WTC11 (cell line): ENCODE measurements around the gene FNDC3A. TPM values are rescaled to one million over a fixed set of nuclear protein-coding genes. Genes with fewer than 3 reads are reported as not detected.

Experiments used
- ATAC-seq: fragments of 200-7000 bp; cut with Tn5 transposase; 2 replicates; pipeline ENCODE4 v1.10.0; 2021; ENCODE audit warnings: mild to moderate bottlenecking, moderate library complexity
- CTCF ChIA-PET: fragments of 300-600 bp; sonication (Branson Sonifier 250); formaldehyde crosslinking; loops from one replicate; lab custom pipeline; 2021; ENCODE audit warnings: antibody characterized with exemption; lab: Charles Lee
- POLR2A ChIA-PET: fragments of 350-600 bp; sonication (Branson Sonifier 250); formaldehyde crosslinking; loops from one replicate; lab custom pipeline; 2021; ENCODE audit warnings: antibody characterized with exemption; lab: Charles Lee
- DNase-seq: peaks from one replicate; pipeline ENCODE4 v3.0.0; 2021; ENCODE audit warnings: low spot score
- H3K27ac Mint-ChIP-seq: 2 replicates; pipeline ENCODE4 v1.8.0; 2021; ENCODE audit warnings: mixed read lengths
- H3K27me3 Mint-ChIP-seq: 2 replicates; pipeline ENCODE4 v1.8.0; 2021; ENCODE audit warnings: low read depth, mild to moderate bottlenecking, moderate library complexity, mixed read lengths
- H3K36me3 Mint-ChIP-seq: 2 replicates; pipeline ENCODE4 v1.8.0; 2021; ENCODE audit warnings: mixed read lengths
- H3K4me1 Mint-ChIP-seq: 2 replicates; pipeline ENCODE4 v1.8.0; 2022; ENCODE audit warnings: mixed read lengths
- H3K4me3 Mint-ChIP-seq: 2 replicates; pipeline ENCODE4 v1.8.0; 2021; ENCODE audit warnings: mild to moderate bottlenecking, moderate library complexity, mixed read lengths
- H3K9me3 Mint-ChIP-seq: 2 replicates; pipeline ENCODE4 v1.8.0; 2021; ENCODE audit warnings: mixed read lengths
- ATF1 ChIP-seq: sonication (generic); formaldehyde crosslinking; IDR thresholded peaks from 2 replicates; pipeline ENCODE4 v1.8.1; 2023; ENCODE audit warnings: mild to moderate bottlenecking, moderate library complexity, missing genetic modification reagents
- CREB1 ChIP-seq: sonication (generic); formaldehyde crosslinking; IDR thresholded peaks from 2 replicates; pipeline ENCODE4 v1.8.0; 2023; ENCODE audit warnings: mild to moderate bottlenecking, missing genetic modification reagents
- FOXJ3 ChIP-seq: sonication (generic); formaldehyde crosslinking; IDR thresholded peaks from 2 replicates; pipeline ENCODE4 v1.9.0; 2021; ENCODE audit warnings: missing genetic modification reagents, mild to moderate bottlenecking, borderline replicate concordance
- FOXK1 ChIP-seq: sonication (generic); formaldehyde crosslinking; IDR thresholded peaks from 2 replicates; pipeline ENCODE4 v1.8.0; 2022; ENCODE audit warnings: mild to moderate bottlenecking, moderate library complexity, missing genetic modification reagents
- GRHL2 ChIP-seq: fragments of 250-450 bp; sonication (Bioruptor Pico); IDR thresholded peaks from 2 replicates; pipeline ENCODE4 v1.8.0; 2022; ENCODE audit warnings: mild to moderate bottlenecking, moderate library complexity; ENCODE audit not compliant: insufficient replicate concordance, severe bottlenecking
- IRF2 ChIP-seq: sonication (generic); formaldehyde crosslinking; IDR thresholded peaks from 2 replicates; pipeline ENCODE4 v1.8.0; 2022; ENCODE audit warnings: low read depth, missing genetic modification reagents, borderline replicate concordance
- JUN ChIP-seq: sonication (generic); formaldehyde crosslinking; IDR thresholded peaks from 2 replicates; pipeline ENCODE4 v1.8.0; 2023; ENCODE audit warnings: mild to moderate bottlenecking, missing genetic modification reagents
- MXD4 ChIP-seq: fragments of 250-450 bp; sonication (Bioruptor Pico); IDR thresholded peaks from 2 replicates; pipeline ENCODE4 v1.8.0; 2021; ENCODE audit warnings: mild to moderate bottlenecking, moderate library complexity, borderline replicate concordance
- NFATC4 ChIP-seq: fragments of 250-450 bp; sonication (Bioruptor Pico); IDR thresholded peaks from 2 replicates; pipeline ENCODE4 v1.9.0; 2021; ENCODE audit warnings: mild to moderate bottlenecking
- NR1H2 ChIP-seq: sonication (generic); formaldehyde crosslinking; IDR thresholded peaks from 2 replicates; pipeline ENCODE4 v1.9.0; 2021; ENCODE audit warnings: mild to moderate bottlenecking, moderate library complexity, missing genetic modification reagents
- TEAD4 ChIP-seq: sonication (generic); formaldehyde crosslinking; IDR thresholded peaks from 2 replicates; pipeline ENCODE4 v1.8.0; 2022; ENCODE audit warnings: mild to moderate bottlenecking, missing genetic modification reagents
- ZNF396 ChIP-seq: fragments of 250-450 bp; sonication (Bioruptor Pico); IDR thresholded peaks from 2 replicates; pipeline ENCODE4 v1.8.0; 2021; ENCODE audit warnings: mild to moderate bottlenecking, moderate library complexity, borderline replicate concordance
- ZNF671 ChIP-seq: fragments of 250-450 bp; sonication (Bioruptor Pico); IDR thresholded peaks from 2 replicates; pipeline ENCODE4 v1.8.0; 2021; ENCODE audit warnings: mild to moderate bottlenecking
- total RNA-seq: library from RNA; stranded (reverse); gene quantifications from 3 replicates; pipeline ENCODE4 v1.2.3, GENCODE V29; 2021
- TF ChIP-seq, protein P1 (sequence below): fragments of 250-450 bp; sonication (Bioruptor Pico); IDR thresholded peaks from 2 replicates; pipeline ENCODE4 v1.9.0; 2021; ENCODE audit warnings: mild to moderate bottlenecking
- TF ChIP-seq, protein P2 (sequence below): sonication (generic); formaldehyde crosslinking; IDR thresholded peaks from 2 replicates; pipeline ENCODE4 v1.8.1; 2022; ENCODE audit warnings: missing genetic modification reagents, borderline replicate concordance
- TF ChIP-seq, protein P3 (sequence below): fragments of 250-450 bp; sonication (Bioruptor Pico); IDR thresholded peaks from 2 replicates; pipeline ENCODE4 v1.9.0; 2021; ENCODE audit warnings: mild to moderate bottlenecking
- TF ChIP-seq, protein P4 (sequence below): sonication (generic); formaldehyde crosslinking; IDR thresholded peaks from 2 replicates; pipeline ENCODE4 v1.8.1; 2022; ENCODE audit warnings: low read depth, missing genetic modification reagents, borderline replicate concordance
- TF ChIP-seq, protein P5 (sequence below): sonication (generic); formaldehyde crosslinking; IDR thresholded peaks from 2 replicates; pipeline ENCODE4 v1.8.0; 2022; ENCODE audit warnings: mild to moderate bottlenecking, missing genetic modification reagents

Gene FNDC3A
- total RNA-seq, 1 experiment from 2014 or later = 24.8 TPM

DNA sequence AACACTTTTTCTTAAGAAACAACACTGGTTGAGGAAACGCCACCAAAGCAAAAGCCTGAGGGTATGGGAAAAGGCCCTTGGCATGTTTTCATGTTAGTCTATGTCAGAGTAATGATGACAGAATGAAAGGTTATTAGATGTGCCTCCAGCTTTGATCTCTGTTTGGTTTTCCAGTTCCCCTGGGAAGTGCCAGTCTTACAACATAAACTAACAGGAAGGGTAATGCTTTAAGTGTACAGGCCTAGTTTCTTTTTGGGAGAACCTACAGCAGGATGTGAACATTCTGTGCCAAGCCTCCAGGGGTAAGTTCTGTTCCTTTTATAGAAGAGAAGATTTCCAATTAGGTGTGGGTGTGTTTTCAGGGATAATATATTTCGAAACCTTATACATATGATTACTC lies 121.7 kb downstream of the FNDC3A start:
- H3K4me3 Mint-ChIP-seq = no peak overlapping the region
- no peak for DNase-seq
- no peak overlapping the region for H3K27ac Mint-ChIP-seq
- POLR2A ChIA-PET = no interaction called here
- no peaks in the 10 kb centered on the region for H3K27me3 Mint-ChIP-seq
- TF ChIP-seq, protein P1, sequence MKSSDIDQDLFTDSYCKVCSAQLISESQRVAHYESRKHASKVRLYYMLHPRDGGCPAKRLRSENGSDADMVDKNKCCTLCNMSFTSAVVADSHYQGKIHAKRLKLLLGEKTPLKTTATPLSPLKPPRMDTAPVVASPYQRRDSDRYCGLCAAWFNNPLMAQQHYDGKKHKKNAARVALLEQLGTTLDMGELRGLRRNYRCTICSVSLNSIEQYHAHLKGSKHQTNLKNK = no peak
- TF ChIP-seq, protein P2, sequence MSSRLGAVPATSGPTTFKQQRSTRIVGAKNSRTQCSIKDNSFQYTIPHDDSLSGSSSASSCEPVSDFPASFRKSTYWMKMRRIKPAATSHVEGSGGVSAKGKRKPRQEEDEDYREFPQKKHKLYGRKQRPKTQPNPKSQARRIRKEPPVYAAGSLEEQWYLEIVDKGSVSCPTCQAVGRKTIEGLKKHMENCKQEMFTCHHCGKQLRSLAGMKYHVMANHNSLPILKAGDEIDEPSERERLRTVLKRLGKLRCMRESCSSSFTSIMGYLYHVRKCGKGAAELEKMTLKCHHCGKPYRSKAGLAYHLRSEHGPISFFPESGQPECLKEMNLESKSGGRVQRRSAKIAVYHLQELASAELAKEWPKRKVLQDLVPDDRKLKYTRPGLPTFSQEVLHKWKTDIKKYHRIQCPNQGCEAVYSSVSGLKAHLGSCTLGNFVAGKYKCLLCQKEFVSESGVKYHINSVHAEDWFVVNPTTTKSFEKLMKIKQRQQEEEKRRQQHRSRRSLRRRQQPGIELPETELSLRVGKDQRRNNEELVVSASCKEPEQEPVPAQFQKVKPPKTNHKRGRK = no peak
- TF ChIP-seq GRHL2 (CRISPR knock-in tag) = no peak
- no peak for TF ChIP-seq JUN (CRISPR knock-in tag)
- no peak for TF ChIP-seq TEAD4 (CRISPR knock-in tag)
- TF ChIP-seq, protein P3, sequence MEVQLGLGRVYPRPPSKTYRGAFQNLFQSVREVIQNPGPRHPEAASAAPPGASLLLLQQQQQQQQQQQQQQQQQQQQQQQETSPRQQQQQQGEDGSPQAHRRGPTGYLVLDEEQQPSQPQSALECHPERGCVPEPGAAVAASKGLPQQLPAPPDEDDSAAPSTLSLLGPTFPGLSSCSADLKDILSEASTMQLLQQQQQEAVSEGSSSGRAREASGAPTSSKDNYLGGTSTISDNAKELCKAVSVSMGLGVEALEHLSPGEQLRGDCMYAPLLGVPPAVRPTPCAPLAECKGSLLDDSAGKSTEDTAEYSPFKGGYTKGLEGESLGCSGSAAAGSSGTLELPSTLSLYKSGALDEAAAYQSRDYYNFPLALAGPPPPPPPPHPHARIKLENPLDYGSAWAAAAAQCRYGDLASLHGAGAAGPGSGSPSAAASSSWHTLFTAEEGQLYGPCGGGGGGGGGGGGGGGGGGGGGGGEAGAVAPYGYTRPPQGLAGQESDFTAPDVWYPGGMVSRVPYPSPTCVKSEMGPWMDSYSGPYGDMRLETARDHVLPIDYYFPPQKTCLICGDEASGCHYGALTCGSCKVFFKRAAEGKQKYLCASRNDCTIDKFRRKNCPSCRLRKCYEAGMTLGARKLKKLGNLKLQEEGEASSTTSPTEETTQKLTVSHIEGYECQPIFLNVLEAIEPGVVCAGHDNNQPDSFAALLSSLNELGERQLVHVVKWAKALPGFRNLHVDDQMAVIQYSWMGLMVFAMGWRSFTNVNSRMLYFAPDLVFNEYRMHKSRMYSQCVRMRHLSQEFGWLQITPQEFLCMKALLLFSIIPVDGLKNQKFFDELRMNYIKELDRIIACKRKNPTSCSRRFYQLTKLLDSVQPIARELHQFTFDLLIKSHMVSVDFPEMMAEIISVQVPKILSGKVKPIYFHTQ (CRISPR knock-in tag) = no peak
- no peak for TF ChIP-seq IRF2
- TF ChIP-seq, all 79 proteins: peak for 0
- ATAC-seq = no peak
- CTCF ChIA-PET = no interaction called here
- no peaks in the 10 kb centered on the region for H3K9me3 Mint-ChIP-seq
- H3K4me1 Mint-ChIP-seq = no peaks in the 10 kb centered on the region
- H3K36me3 Mint-ChIP-seq = no peaks in the 10 kb centered on the region

DNA sequence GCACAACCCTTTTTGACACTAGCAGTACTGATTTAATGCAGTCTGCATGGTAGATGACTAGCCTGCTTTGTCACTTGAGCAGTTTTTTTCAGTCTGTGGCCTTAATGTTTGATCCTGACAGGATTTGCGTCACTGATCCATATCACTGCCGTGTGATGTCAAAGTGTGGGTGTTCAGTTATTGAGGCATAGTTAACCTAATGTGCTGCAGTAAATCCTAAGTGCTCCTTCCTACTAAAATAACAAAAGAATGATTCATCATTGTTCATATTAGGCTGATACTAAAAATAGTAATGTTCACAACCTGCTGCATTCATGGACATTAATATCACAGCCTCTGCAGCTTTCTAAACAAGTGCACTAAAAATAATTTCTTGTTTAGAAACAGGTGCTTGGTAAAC lies 122.5 kb downstream of the FNDC3A start:
- no peaks in the 10 kb centered on the region for H3K9me3 Mint-ChIP-seq
- ATAC-seq = no peak
- TF ChIP-seq ZNF671 (no peak), NR1H2 (no peak), ATF1 (CRISPR knock-in tag) (no peak), FOXK1 (CRISPR knock-in tag) (no peak), FOXJ3 (no peak), MXD4 (CRISPR knock-in tag) (no peak), CREB1 (no peak), ZNF396 (CRISPR knock-in tag) (no peak), NFATC4 (CRISPR knock-in tag) (no peak), GRHL2 (CRISPR knock-in tag) (no peak)
- TF ChIP-seq, protein P4, sequence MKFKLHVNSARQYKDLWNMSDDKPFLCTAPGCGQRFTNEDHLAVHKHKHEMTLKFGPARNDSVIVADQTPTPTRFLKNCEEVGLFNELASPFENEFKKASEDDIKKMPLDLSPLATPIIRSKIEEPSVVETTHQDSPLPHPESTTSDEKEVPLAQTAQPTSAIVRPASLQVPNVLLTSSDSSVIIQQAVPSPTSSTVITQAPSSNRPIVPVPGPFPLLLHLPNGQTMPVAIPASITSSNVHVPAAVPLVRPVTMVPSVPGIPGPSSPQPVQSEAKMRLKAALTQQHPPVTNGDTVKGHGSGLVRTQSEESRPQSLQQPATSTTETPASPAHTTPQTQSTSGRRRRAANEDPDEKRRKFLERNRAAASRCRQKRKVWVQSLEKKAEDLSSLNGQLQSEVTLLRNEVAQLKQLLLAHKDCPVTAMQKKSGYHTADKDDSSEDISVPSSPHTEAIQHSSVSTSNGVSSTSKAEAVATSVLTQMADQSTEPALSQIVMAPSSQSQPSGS (CRISPR knock-in tag) = no peak
- TF ChIP-seq, protein P5, sequence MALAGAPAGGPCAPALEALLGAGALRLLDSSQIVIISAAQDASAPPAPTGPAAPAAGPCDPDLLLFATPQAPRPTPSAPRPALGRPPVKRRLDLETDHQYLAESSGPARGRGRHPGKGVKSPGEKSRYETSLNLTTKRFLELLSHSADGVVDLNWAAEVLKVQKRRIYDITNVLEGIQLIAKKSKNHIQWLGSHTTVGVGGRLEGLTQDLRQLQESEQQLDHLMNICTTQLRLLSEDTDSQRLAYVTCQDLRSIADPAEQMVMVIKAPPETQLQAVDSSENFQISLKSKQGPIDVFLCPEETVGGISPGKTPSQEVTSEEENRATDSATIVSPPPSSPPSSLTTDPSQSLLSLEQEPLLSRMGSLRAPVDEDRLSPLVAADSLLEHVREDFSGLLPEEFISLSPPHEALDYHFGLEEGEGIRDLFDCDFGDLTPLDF = no peak
- TF ChIP-seq, all 79 proteins: peak for 0
- H3K4me1 Mint-ChIP-seq = no peaks in the 10 kb centered on the region
- no peak overlapping the region for H3K4me3 Mint-ChIP-seq
- ChIA-PET POLR2A (no interaction called here), CTCF (no interaction called here)
- no peak for DNase-seq
- no peaks in the 10 kb centered on the region for H3K36me3 Mint-ChIP-seq
- no peaks in the 10 kb centered on the region for H3K27me3 Mint-ChIP-seq
- H3K27ac Mint-ChIP-seq = no peak overlapping the region
